Gastrocnemius medialis (tissue), 4 donors: Measurements from ENCODE around the gene RB1. TPM values are rescaled to one million over a fixed set of nuclear protein-coding genes. Genes with fewer than 3 reads are reported as not detected.

Experiments
- ATAC-seq, 2 donors: fragments of 150-250 bp; one replicate each; pipeline ENCODE4 v1.9.1; 2016
- DNase-seq, 2 donors: peaks; one replicate each; pipeline ENCODE4 v3.0.0-alpha.2; 2019
- H3K27ac ChIP-seq, 4 donors: fragments of 200-600 bp; sonication (generic); 1 replicate in 1 of 4; 2 replicates in 3 of 4; pipeline ENCODE4 v1.5.1; 2016 to 2018; ENCODE audit warnings: mild to moderate bottlenecking in 2 of 4, moderate library complexity in 1 of 4
- H3K27me3 ChIP-seq, 3 donors: fragments of 200-600 bp; sonication (generic) in 2 of 3; 1 replicate in 1 of 3; 2 replicates in 2 of 3; pipeline versions ENCODE4 v1.5.1 to v1.6.0; 2016 to 2019; ENCODE audit warnings: mild to moderate bottlenecking in 1 of 3, moderate library complexity in 1 of 3
- H3K36me3 ChIP-seq, 2 donors: fragments of 200-600 bp; sonication (generic) in 1 of 2; one replicate each; pipeline ENCODE4 v1.5.1; 2017 to 2018
- H3K4me1 ChIP-seq, 2 donors: fragments of 200-600 bp; sonication (generic) in 1 of 2; one replicate each; pipeline ENCODE4 v1.5.1; 2016 to 2017; ENCODE audit warnings: mild to moderate bottlenecking in 2 of 2
- H3K4me3 ChIP-seq, 4 donors: fragments of 200-600 bp; sonication (generic) in 3 of 4; 1 replicate in 1 of 4; 2 replicates in 3 of 4; pipeline ENCODE4 v1.5.1; 2016 to 2019; ENCODE audit warnings: mild to moderate bottlenecking in 2 of 4
- H3K9me3 ChIP-seq, 3 donors: fragments of 200-600 bp; sonication (generic) in 2 of 3; 1 replicate in 1 of 3; 2 replicates in 2 of 3; pipeline ENCODE4 v1.5.1; 2016 to 2019
- CTCF ChIP-seq, 5 experiments: fragments of 450-650 bp in 3 of 5; fragments of 200-600 bp in 2 of 5; sonication (generic) in 2 of 5; IDR thresholded peaks in 4 of 5; conservative IDR thresholded peaks in 1 of 5; 1 replicate in 4 of 5; 2 replicates in 1 of 5; pipeline ENCODE4 v1.5.1; 2016 to 2019; ENCODE audit warnings: antibody characterized with exemption in 5 of 5, mild to moderate bottlenecking in 3 of 5, moderate library complexity in 3 of 5
- POLR2A ChIP-seq, 2 donors: fragments of 450-650 bp; IDR thresholded peaks; one replicate each; pipeline ENCODE4 v1.6.1; 2017; ENCODE audit warnings: antibody characterized with exemption in 2 of 2, mild to moderate bottlenecking in 2 of 2, moderate library complexity in 2 of 2
- in situ Hi-C, 4 donors: fragments of 200-750 bp; cut with MboI; loops; one replicate each; pipeline versions ENCODE4 v1.15.0 to v1.8.0; 2017; ENCODE audit warnings: low sequenced_read_pairs in 4 of 4
- intact Hi-C: fragments of 100-400 bp; cut with DNase I; formaldehyde crosslinking; loops from one replicate; pipeline ENCODE4 v1.15.1; 2023; ENCODE audit warnings: low total_unique reads
- total RNA-seq, 4 donors: library from RNA; depleted of rRNA; stranded (reverse); fragments of >200 nt; gene quantifications; one replicate each; pipeline versions ENCODE4 v1.1.0 to v1.2.3, GENCODE V29; 2016

RB1 gene
- total RNA-seq, 4 donors from 2014 or later = 29.3 to 45.6 (median 33.2) TPM

- in situ Hi-C loops (loop anchor here in 1 of 4 donors (10.0 kb wide), 1 partner anchor 82 kb away; no protein-coding TSS in a partner anchor), intact Hi-C loops (loop anchor here (5.0 kb wide), 2 partner anchors 80 to 85 kb away; partner anchors contain the start of gene LPAR6)
- no peak for TF ChIP-seq POLR2A (IDR thresholded peaks at IDR 0.05)
- DNase-seq (peak; percentile 52 to 67), ATAC-seq (peak; percentile 71 to 74)
- H3K9me3 ChIP-seq = no peaks in the 10 kb centered on the region
- peak overlapping the region; percentile 26 to 47 (median 37) for H3K4me3 ChIP-seq
- H3K27me3 ChIP-seq = no peaks in the 10 kb centered on the region
- no peaks in the 10 kb centered on the region for H3K36me3 ChIP-seq
- H3K4me1 ChIP-seq = peaks cover 9 to 17% of the 10 kb centered on the region in 2 donors
- peak overlapping the region; percentile 57 to 73 (median 67) for H3K27ac ChIP-seq
These were observed 189.0 kb downstream of the RB1 start for GRCh38 chr13:48492470-48493065.

GRCh38 chr13:48493066-48493765, 189.7 kb downstream of the RB1 start:
- intact Hi-C loops (loop anchor here (5.0 kb wide), 2 partner anchors 81 to 84 kb away; partner anchors contain the start of gene LPAR6), in situ Hi-C loops (loop anchor here in 1 of 4 donors (10.0 kb wide), 1 partner anchor 82 kb away; no protein-coding TSS in a partner anchor)
- no peak for DNase-seq
- peak overlapping the region; percentile 57 to 73 (median 67) for H3K27ac ChIP-seq
- ATAC-seq = peak in 1 of 2 donors; percentile 10
- H3K27me3 ChIP-seq = no peaks in the 10 kb centered on the region
- no peaks in the 10 kb centered on the region for H3K36me3 ChIP-seq
- TF ChIP-seq POLR2A (IDR thresholded peaks at IDR 0.05) (no peak), CTCF (IDR thresholded peaks at IDR 0.05 in 4 of 5, conservative IDR thresholded peaks at IDR 0.05 in 1 of 5) (no peak)
- peaks cover 9 to 17% of the 10 kb centered on the region in 2 donors for H3K4me1 ChIP-seq
- H3K4me3 ChIP-seq = peak overlapping the region in 2 of 4 donors; percentile 40 to 47
- no peaks in the 10 kb centered on the region for H3K9me3 ChIP-seq

GRCh38 chr13:48493851-48494250, 190.3 kb downstream of the RB1 start:
- no peaks in the 10 kb centered on the region for H3K27me3 ChIP-seq
- no peak overlapping the region for H3K4me3 ChIP-seq
- no peak for DNase-seq
- ATAC-seq = no peak
- peaks cover 9 to 17% of the 10 kb centered on the region in 2 donors for H3K4me1 ChIP-seq
- in situ Hi-C loops = loop anchor here in 1 of 4 donors (10.0 kb wide), 1 partner anchor 81 kb away; no protein-coding TSS in a partner anchor
- TF ChIP-seq CTCF (IDR thresholded peaks at IDR 0.05 in 4 of 5, conservative IDR thresholded peaks at IDR 0.05 in 1 of 5) = no peak
- no peak for TF ChIP-seq POLR2A (IDR thresholded peaks at IDR 0.05)
- H3K27ac ChIP-seq = peak overlapping the region in 3 of 4 donors; percentile 33 to 70 (median 64)
- intact Hi-C loops = loop anchor here (5.0 kb wide), 2 partner anchors 82 to 83 kb away; partner anchors contain the start of gene LPAR6
- H3K36me3 ChIP-seq = no peaks in the 10 kb centered on the region
- H3K9me3 ChIP-seq = no peaks in the 10 kb centered on the region

GRCh38 chr13:48494874-48495273, 191.3 kb downstream of the RB1 start:
- in situ Hi-C loops = loop anchor here in 1 of 4 donors (10.0 kb wide), 1 partner anchor 80 kb away; no protein-coding TSS in a partner anchor
- Histone ChIP-seq H3K27me3 (no peaks in the 10 kb centered on the region), H3K27ac (peak overlapping the region in 2 of 4 donors; percentile 30 to 64), H3K9me3 (no peaks in the 10 kb centered on the region), H3K4me3 (no peak overlapping the region), H3K36me3 (no peaks in the 10 kb centered on the region), H3K4me1 (peaks cover 9 to 17% of the 10 kb centered on the region in 2 donors)
- intact Hi-C loops = loop anchor here (5.0 kb wide), 2 partner anchors 82 to 83 kb away; partner anchors contain the start of gene LPAR6
- no peak for TF ChIP-seq POLR2A (IDR thresholded peaks at IDR 0.05)
- TF ChIP-seq CTCF (IDR thresholded peaks at IDR 0.05 in 4 of 5, conservative IDR thresholded peaks at IDR 0.05 in 1 of 5) = no peak
- no peak for ATAC-seq
- DNase-seq = no peak
